GM18499 (cell line): Measurements from ENCODE around the gene SLC38A6.

Experiments used
- ATAC-seq: cut with Tn5 transposase; IDR thresholded peaks from one replicate; pipeline ENCODE4 v1.9.1; 2021; ENCODE audit warnings: moderate number of reproducible peaks; ENCODE audit not compliant: insufficient read depth, unreplicated experiment

The SLC38A6 gene

DNA sequence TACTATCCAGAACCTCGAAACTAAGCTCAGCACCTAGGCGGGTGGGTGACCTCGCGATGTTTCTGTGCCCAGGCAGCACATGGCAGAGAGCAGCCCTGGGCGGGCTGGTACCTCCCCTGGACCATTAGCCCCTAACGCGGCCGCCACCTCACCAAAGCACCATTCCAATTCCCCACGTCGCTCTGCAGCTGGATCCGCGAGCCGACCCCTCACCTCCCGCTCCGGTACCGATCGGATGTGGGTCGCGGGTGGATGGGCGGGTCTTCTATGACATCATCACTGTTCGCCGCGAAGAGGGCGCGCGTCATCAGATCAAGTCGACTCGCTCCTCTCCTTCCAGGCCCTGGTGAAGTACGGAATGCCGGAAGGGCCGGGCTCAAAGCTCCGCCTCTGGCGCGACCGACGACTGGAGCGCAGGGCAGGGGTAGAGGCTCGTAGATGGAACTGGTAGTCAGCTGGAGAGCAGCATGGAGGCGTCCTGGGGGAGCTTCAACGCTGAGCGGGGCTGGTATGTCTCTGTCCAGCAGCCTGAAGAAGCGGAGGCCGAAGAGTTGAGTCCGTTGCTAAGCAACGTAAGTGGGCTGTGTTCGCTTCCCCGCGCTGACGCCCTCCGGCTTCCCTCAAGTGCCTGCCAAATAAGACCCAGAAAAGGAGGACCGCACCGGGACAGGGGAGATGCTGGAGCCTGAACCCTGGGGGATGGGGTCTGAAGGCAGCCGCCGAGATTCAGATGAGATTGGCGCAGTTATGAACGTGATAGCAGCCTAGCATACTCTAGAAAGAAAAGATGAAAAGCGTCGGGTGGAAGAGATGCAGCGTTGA lies at the start of gene SLC38A6, which contains the start of gene TRMT5:
Gene SLC38A6, plus strand, starts transcription at position 435 of the 822 bp plus-strand sequence. Its CDS starts 33 bp downstream, at position 468.
Gene TRMT5, minus strand, starts transcription at position 269 of the 822 bp plus-strand sequence. Its CDS starts 106 bp downstream, at position 163.
- peak; percentile 68 for ATAC-seq

DNA sequence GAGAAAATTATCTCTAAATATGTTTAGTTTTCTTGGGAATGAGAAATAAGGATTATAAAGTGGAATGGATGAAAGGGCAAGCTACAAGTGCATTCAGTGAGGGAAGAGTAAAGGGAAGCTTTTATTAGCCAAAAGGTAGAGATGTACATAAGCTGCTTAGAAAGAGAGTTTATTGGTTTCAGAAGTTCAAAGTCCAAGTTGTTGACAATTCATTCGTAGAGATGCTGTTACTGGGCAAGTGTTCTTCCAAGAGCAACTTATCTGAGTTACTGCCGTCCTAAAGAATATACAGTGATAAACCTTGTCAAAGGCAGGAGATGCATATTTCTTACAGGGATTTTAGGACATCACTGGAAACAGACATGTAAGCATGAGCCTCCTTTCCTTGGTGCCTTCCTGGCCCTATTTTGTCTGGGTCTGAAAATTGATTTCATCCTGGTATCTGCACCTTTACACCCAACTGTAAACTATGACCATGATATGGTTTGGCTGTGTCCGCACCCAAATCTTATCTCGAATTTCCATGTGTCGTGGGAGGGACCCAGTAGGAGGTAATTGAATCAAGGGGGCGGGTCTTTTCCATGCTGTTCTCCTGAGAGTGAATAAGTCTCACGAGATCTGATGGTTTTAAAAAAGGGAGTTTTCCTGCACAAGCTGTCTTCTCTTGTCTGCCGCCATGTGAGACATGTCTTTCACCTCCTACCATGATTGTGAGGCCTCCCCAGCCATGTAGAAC lies 47.0 kb upstream of the SLC38A6 start:
- no peak for ATAC-seq

DNA sequence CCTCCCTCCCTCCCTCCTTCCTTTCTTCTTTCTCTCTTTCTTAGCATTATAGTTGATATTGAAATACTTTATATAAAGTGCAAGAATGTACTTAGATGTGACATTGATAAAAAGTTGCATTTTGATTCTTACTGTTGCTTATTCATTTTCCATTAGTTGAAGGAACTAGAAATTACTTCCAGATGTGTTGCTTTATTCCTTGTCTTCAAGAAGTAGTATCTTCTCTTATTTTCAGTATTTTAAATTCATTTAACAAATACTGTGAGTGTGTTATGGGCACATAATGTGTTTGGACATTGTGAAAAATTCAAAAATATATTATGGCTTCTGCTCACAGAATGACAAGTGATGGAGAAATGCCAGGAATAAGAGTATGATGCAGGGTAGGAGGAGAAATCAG lies 45.7 kb upstream of the SLC38A6 start:
- ATAC-seq, result no peak

DNA sequence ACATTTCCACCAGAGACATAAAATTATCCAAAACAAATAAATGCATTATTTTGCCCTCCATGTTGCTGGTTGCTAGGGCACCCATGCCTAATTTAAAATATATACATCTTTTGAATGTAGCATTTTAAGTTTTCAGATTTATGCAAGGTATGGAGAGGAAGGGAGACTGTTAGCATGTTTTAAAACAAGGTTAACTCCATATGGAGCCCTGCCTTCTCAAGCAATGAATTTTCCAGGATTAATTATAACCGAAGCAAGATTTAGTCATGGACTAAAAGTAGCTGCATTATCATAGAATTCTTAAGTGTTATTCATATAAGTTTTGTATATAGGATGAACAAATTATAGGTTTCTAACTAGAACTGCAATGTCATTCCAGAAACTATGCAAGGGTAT lies 37.4 kb upstream of the SLC38A6 start:
- no peak for ATAC-seq

DNA sequence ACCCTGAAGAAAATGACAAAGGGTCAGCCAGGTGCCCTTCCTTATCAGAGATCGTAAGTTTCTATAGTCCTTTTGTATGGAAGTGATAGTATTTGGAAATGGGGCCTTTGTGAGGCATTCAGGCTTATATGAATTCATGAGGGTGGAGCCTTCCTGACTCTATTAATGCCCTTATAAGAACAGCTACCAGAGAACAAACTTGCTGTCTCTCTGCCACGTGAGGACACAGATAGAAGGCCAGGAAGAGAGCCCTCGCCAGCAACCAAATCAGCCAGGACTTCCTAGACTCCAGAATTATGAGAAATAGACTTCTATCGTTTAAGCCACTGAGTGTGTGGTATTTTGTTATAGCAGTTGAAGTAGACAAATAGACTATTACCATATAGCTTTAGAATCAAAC lies 36.8 kb upstream of the SLC38A6 start:
- no peak for ATAC-seq

DNA sequence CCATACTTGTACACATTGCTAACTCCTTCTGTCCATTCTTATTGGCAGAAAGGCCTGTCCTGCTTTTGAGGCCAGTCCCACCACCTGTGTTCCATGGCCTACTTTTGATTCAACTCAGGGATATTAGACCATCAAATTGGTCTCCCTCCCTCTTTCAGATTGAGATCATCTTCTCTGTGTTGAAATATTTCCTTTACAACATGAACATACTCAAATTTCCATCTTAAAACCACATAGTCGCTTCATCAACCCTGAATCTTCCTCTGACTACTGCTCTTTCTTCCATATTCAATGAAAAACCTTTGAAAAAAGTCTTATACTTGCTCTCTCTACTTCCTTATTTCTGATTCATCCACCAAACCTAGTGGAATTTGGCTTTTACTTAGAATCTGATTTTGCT lies 35.1 kb upstream of the SLC38A6 start:
- ATAC-seq, result no peak

DNA sequence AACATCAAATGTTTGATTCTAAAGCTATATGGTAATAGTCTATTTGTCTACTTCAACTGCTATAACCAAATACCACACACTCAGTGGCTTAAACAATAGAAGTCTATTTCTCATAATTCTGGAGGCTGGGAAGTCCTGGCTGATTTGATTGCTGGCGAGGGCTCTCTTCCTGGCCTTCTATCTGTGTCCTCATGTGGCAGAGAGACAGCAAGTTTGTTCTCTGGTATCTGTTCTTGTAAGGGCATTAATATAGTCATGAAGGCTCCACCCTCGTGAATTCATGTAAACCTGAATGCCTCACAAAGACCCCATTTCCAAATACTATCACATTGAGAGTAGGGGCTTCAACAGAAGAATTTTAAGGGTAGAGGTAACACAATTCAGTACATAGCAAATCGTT lies 34.3 kb upstream of the SLC38A6 start:
- ATAC-seq, result no peak

DNA sequence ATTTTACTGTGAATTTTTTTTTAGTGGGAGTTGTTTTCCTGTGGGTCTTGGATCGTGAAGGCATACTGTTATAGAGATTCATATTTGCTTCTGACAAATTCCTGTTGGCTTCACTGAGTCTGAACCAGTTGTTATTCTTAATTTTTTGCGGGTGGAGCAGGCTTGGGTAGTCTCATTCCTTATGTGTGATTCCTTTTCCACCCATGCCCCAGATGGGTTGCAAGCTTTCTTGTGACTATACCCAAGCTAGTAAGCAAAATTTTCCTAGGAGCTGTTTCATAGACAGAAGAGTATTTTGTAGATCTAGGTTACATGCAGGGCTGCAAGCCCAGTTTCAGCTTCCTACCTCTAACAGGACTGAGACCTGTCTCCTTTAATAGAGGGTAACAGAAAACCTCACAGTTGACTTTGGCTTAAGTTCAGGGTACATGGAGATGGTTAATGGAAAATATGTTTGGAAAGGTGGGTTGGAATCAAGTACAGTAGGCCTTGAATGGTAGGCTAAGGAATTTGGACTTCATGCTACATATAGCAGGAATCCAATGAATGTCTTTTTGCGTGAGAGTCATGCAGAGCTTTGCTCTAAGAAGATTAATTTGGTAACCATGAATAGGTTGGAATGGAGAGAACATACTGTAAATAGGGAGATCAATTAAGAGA lies 29.1 kb upstream of the SLC38A6 start:
- ATAC-seq, result no peak

DNA sequence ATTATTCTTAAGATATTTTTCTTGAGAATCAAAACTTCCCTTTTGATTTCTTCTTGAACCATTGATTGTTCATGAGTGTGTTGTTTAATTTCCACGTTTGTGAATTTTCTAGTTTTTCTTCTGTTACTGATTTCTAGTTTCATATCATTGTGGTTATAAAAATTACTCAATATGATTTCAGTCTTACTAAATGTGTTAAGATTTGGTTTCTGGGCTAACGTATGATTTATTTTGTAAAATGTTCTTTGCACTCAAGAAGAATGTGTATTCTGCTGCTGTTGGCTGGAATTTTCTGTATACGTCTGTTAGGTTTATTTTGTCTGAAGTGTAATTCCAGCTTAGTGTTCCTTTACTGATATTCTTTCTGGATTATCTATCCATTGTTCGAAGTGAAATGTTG lies 24.8 kb upstream of the SLC38A6 start:
- ATAC-seq, result no peak

DNA sequence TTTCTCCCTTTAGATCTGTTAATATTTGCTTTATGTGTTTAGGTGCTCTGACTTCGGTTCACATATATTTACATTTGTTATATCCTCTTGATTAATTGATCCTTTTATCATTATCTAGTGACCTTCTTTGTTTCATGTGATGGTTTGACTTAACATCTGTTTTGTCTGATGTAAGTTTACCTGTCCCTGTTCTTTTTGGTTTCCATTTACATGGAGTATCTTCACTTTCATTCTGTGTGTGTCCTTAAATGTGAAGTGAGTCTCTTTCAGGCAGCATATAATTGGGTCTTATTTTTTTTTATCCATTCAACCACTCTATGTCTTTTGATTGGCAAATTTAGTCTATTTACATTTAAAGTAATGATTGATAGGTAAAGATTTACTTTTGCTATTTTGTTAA lies 24.4 kb upstream of the SLC38A6 start:
- ATAC-seq, result no peak

DNA sequence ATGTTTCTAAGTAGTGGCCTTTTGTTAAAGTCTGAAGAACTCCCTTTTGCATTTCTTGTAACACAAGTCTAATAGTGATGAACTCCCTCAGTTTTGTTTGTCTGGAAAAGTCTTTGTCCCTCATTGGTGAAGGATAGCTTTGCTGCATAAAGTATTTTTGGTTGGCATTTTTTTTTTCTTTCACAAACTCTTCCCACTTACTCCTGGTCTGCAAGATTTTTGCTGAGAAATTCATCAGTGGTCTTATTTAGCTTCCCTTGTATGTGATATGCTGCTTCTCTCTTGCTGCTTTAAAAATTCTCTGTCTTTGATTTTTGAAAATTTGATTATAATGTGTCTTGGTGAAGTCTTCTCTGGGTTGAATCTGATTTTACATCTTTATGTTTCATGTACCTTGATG lies 22.9 kb upstream of the SLC38A6 start:
- ATAC-seq, result no peak

DNA sequence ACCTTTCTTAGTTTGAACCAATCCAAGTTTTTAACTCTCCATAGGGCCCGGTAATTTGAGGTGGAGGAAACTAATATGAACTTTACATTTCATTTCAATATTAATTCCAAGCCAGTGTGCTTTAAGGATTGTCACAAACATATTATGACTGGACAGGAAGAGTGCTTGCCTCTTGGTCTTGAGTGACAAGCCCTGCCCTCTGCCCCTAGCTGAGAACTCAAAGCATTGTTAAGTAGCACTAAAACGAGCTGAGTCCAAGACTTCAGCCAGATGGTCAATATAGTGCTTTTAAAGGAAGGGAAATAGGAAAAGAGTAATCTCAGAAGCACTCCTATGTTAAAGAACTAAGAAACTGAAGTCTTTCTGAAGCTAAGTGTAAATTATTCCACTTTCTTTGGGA lies 17.3 kb upstream of the SLC38A6 start:
- no peak for ATAC-seq

DNA sequence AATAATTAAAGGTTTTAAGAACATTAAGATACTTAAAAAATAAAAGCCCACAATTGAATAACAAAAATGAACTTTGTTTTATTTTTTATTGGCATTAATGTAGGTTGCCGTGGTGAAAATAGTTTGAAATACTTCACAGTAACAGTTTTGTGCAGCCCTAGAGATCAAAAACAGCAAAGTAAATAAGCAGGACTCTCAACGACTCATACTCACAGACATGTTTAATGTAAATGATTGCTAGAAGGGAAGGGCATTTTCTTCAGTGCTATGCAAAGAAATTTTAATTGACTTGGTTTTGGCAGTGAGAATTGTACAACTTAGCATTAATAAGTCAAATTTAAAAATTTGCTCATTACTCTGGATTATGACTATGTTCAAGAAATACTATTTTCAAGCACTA lies 16.1 kb upstream of the SLC38A6 start:
- ATAC-seq, result no peak

DNA sequence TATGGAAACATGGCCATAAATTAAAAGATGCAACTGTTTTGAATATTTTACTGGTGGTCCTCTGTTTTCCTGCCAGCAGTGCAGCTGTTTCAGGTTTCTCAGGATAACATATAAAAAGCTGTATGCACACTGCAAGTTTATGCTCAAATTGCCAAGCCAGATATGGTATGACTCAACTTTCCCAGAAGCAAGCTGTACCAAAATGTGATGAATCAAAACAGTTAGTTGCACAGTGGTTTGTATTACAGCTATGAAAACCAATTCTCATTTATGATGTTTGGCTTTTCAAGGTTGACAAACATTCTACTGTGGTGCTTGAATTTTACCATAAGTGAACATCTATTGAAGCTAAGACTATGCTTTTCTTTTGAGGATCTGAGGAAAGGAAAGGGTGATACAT lies 15.6 kb upstream of the SLC38A6 start:
- no peak for ATAC-seq

DNA sequence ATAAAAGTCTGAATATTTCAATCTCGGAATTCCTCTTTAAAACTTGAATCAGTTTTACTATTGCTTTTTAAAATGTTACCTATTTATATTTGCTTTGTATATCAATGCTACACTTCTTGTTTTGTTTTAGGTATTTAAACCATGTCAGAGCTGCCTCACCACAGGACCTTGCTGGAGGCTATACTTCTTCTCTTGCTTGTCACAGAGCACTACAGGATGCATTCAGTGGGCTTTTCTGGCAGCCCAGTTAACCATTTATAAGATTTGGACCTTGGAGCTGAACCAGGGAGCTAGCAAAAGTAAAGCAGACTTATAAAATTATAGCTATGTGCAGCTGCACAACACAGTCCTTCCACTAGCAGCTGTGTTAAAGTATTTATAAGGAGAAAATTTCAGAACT lies 12.9 kb upstream of the SLC38A6 start:
- ATAC-seq, result no peak

DNA sequence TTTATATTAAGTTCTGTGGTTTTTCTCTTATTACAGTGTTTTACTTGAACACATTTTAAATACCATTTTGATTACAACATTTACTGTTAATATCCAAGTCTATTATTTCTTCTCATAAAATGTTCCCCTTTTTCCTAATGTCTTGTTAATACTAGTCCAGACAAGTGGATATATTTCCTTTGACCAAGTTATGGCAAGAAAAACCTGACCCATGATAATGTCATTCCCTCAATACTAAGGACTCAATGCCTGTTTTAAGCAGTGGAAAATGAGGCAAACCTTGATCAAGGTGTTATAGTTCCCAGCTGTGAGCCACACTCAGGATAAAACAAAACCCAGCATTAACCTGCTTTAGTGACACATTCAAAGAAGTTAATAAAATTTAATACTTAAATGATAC lies 12.4 kb upstream of the SLC38A6 start:
- ATAC-seq, result no peak

DNA sequence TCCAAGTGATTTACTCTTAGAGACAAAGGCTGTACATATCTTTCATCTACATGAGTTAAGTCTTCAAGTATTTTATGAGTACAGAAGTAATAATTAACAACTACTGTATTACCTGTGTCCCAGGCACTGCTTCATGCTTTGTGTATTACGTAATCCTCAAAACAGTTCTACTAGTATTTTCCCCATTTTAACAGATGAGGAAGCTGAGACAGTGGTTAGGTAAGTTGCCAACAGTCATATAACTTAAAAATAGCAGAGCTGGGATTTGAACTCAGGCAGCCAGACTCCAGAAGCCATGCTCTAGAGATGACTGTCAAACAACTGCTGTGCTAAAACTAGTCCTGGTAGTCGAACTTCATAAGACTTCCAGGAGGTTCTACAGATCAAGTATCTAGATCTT lies 10.9 kb upstream of the SLC38A6 start:
- no peak for ATAC-seq

DNA sequence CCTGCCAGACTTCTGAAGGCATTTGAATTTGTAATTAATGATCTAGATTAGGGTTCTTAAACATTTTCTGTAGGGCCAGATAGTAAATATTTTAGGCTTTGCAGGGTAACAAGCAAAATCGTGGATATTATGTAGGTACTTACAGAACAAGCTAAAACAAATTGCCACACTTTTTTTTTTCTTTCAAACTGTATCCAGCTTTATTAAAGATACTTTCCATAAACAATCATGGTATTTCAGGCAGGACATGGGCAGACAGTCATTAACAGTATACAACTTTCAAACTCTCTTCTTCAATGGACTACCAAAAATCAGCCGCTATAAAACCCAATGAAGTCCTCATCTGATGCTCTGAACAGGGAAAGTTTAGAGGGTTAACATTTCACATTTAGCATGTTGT lies 9.8 kb upstream of the SLC38A6 start:
- ATAC-seq, result no peak

DNA sequence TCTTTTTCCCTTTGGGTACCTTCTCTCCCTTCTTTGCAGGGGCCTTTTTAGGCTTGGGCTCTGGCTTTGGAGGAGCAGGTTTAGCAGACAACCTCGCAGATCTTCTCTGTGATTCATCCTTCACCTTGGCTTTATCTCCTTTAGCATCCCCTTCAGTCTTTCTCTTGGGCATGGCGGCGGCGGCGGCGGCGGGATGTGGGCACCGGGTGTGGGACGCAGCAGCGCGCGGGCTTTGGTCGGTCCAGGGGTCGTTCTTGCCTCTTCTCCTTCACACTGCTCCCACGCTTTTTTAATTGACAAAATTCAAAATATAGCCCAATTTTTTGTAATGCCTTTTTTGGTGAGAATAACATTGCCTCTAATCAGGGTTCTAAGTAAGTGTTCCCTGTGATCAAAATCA lies 8.8 kb upstream of the SLC38A6 start:
- no peak for ATAC-seq

DNA sequence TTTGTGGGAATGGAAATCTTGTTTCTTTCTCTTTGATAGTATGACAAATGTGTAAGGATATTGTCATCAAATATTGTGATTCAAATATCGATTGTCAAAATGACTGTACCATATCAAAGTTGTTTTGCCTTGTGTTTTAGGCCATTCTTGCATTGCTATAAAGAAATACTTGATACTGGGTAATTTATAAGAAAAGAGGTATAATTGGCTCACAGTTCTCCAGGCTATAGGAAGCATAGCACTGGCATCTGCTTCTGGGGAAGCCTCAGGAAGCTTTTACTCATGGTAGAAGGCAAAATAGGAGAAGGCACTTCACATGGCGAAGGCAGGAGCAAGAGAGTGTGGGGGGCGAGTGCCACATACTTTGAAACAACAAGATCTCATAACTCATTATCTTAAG lies 8.0 kb upstream of the SLC38A6 start:
- ATAC-seq, result no peak

DNA sequence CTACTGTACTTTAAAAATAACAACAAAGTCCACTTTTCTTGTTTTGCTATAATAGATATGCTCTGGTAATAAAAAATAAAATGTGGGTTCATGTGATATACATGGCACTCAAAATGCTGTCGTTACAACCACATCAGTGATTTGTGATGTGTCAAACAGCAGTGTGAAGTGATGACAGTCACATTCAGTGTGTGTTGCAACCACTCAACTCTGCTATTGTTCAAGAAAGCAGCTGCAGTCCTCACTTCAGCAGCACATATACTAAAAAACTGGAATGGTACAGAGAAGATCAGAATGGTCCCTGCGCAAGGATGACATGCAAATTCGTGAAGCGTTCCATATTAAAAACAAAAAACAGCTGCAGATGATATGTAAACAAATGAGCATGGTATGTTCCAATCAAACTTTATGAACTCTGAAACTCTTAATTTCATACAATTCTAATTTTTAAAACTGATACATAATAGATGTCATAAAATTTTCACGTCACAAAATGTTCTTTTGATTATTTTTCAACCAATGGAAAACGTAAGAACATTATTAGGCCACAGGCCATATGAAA lies 6.9 kb upstream of the SLC38A6 start:
- ATAC-seq, result no peak
